Esophagus squamous epithelium (tissue), 5 donors: ENCODE measurements around the gene DCTD. TPM values are rescaled to one million over a fixed set of nuclear protein-coding genes. Genes with fewer than 3 reads are reported as not detected.

Experiments
- DNase-seq: peaks from one replicate; lab custom pipeline; 2025; lab: John Stamatoyannopoulos, UW
- H3K27ac ChIP-seq, 4 donors: fragments of 200-600 bp; sonication (generic); one replicate each; pipeline ENCODE4 v1.5.1; 2016 to 2019; ENCODE audit warnings: mild to moderate bottlenecking in 1 of 4
- H3K27me3 ChIP-seq, 4 donors: fragments of 200-600 bp; sonication (generic); 1 replicate in 3 of 4; 2 replicates in 1 of 4; pipeline versions ENCODE4 v1.5.1 to v1.6.0; 2017 to 2021; ENCODE audit warnings: antibody characterized with exemption in 1 of 4
- H3K36me3 ChIP-seq, 3 donors: fragments of 200-600 bp; sonication (generic); one replicate each; pipeline ENCODE4 v1.5.1; 2016 to 2019
- H3K4me1 ChIP-seq, 3 donors: fragments of 200-600 bp; sonication (generic); one replicate each; pipeline ENCODE4 v1.5.1; 2017 to 2019
- H3K4me3 ChIP-seq, 4 donors: fragments of 200-600 bp; sonication (generic); 1 replicate in 3 of 4; 2 replicates in 1 of 4; pipeline ENCODE4 v1.5.1; 2016 to 2019; ENCODE audit warnings: mild to moderate bottlenecking in 2 of 4, moderate library complexity in 1 of 4
- H3K9me3 ChIP-seq, 3 donors: fragments of 200-600 bp; sonication (generic); one replicate each; pipeline ENCODE4 v1.5.1; 2016 to 2019
- POLR2A ChIP-seq, 4 donors: fragments of 450-650 bp; IDR thresholded peaks; one replicate each; pipeline ENCODE4 v1.6.1; 2017; ENCODE audit warnings: antibody characterized with exemption in 4 of 4, mild to moderate bottlenecking in 4 of 4, moderate library complexity in 3 of 4
- WGBS, 2 donors: methylation state at CpG; one replicate each; pipeline ENCODE4 v1.1.5; 2018; 5-methylcytosine and 5-hydroxymethylcytosine counted together
- intact Hi-C: fragments of 100-400 bp; cut with DNase I; formaldehyde crosslinking; loops from one replicate; pipeline ENCODE4 v1.15.0; 2022
- total RNA-seq, 4 donors: library from RNA; depleted of rRNA; stranded (reverse); fragments of >200 nt; gene quantifications; one replicate each; pipeline ENCODE4 v1.1.0, GENCODE V29; 2016
- TF ChIP-seq, protein P1 (sequence below), 6 experiments: fragments of 450-650 bp in 4 of 6; fragments of 200-600 bp in 2 of 6; sonication (generic) in 2 of 6; IDR thresholded peaks; one replicate each; pipeline ENCODE4 v1.5.1; 2016 to 2019; ENCODE audit warnings: antibody characterized with exemption in 6 of 6, mild to moderate bottlenecking in 4 of 6, moderate library complexity in 4 of 6
- donor health status: DM: yes; HTN: yes; CAD: no.

Gene DCTD
- total RNA-seq, 4 donors from 2014 or later = 43.6 to 72.9 (median 57.2) TPM

DNA sequence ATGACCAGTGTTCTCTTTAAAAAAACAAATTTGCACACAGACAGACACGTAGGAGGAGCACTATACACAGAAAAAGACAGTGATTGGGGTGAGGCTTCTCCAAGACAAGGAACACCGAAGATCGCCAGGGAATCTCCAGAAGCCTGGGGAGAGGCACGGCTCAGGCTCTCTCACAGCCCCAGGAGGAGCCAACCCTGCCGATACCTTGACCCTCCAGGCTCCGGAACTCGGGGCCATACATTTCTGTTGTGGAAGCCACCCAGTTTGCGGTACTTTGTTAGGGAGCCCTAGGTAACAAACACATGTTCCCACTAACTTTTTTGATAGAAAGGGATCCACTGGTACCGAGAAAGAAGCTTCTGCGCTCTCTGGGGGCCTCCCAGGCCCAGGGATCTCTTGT is 55.8 kb downstream of the DCTD start:
- no peaks in the 10 kb centered on the region for H3K27me3 ChIP-seq
- no peaks in the 10 kb centered on the region for H3K36me3 ChIP-seq
- DNase-seq = no peak
- no peaks in the 10 kb centered on the region for H3K9me3 ChIP-seq
- no peak overlapping the region for H3K4me3 ChIP-seq
- intact Hi-C loops = no loop called here
- H3K27ac ChIP-seq = no peak overlapping the region
- peaks cover 9 to 22% (median 10%) of the 10 kb centered on the region in 3 donors for H3K4me1 ChIP-seq
- TF ChIP-seq, protein P1, sequence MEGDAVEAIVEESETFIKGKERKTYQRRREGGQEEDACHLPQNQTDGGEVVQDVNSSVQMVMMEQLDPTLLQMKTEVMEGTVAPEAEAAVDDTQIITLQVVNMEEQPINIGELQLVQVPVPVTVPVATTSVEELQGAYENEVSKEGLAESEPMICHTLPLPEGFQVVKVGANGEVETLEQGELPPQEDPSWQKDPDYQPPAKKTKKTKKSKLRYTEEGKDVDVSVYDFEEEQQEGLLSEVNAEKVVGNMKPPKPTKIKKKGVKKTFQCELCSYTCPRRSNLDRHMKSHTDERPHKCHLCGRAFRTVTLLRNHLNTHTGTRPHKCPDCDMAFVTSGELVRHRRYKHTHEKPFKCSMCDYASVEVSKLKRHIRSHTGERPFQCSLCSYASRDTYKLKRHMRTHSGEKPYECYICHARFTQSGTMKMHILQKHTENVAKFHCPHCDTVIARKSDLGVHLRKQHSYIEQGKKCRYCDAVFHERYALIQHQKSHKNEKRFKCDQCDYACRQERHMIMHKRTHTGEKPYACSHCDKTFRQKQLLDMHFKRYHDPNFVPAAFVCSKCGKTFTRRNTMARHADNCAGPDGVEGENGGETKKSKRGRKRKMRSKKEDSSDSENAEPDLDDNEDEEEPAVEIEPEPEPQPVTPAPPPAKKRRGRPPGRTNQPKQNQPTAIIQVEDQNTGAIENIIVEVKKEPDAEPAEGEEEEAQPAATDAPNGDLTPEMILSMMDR (IDR thresholded peaks at IDR 0.05) = no peak
- TF ChIP-seq POLR2A (IDR thresholded peaks at IDR 0.05) = no peak
- 80 to 82% methylated on average over 8 to 9 of the region's 10 CpGs for WGBS, 2 donors

DNA sequence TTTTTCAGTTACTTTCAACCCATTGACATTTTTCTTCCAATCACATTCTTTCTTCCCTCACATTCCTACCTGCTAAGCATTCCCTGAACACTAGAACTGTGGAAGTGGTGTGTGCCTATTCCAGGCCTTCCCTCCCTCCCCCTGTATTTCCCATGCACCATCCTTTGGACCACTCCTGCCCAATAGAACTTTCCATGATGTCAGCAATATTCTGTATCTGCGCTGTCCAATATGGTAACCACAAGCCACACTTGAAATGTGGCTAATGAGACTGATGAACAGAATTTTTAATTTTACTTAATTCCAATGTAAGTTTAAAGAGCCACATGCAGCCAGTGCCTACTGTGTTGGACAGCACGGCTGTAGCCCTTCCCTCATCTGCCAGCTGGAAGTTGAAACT is 57.5 kb downstream of the DCTD start:
- Histone ChIP-seq H3K4me3 (no peak overlapping the region), H3K4me1 (peaks cover 9 to 22% (median 10%) of the 10 kb centered on the region in 3 donors), H3K36me3 (no peaks in the 10 kb centered on the region), H3K9me3 (no peaks in the 10 kb centered on the region), H3K27ac (no peak overlapping the region), H3K27me3 (no peaks in the 10 kb centered on the region)
- WGBS, 2 donors = 100% methylated on average over 1 of the region's 2 CpGs
- intact Hi-C loops = no loop called here
- no peak for TF ChIP-seq POLR2A (IDR thresholded peaks at IDR 0.05)
- TF ChIP-seq, protein P1 (IDR thresholded peaks at IDR 0.05) = no peak
- no peak for DNase-seq

DNA sequence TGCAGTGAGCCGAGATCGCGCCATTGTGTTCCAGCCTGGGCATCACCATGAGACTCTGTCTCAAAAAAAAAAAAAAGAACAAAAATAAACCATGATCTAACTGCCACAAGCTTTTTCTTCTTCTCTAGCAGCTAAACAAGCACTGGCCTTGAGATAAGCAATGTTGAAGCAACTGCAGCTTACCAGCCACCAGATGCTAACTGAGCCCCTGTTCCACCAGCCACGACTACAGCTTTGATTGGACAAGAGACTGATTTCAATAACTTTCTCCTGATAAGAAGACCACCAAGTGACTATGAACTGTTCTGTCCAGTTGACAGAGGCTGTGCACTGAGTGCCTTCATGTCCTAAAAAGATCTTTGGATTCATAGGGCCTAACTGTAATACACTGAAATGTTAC is 58.5 kb downstream of the DCTD start:
- 91 to 94% methylated on average over 4 of the region's 4 CpGs for WGBS, 2 donors

DNA sequence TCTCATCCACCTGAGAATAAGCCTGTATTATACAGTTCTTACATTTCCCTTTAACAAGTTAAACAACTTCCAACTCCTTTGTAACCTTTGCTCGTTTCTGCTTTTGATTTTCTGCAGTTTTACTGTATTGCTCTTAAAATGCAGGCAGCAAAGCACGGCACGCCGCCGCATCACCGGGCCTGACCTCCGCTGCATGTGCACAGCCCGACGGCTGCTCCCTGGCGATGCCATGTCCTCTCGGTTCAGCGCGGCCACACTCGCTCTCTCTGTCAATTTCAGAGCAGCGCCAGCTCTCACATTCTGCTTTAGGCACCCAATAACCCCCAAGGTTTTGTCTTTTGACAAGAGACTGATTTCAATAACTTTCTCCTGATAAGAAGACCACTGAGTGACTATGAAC is 60.3 kb downstream of the DCTD start:
- DNase-seq = no peak
- intact Hi-C loops = no loop called here
- H3K27me3 ChIP-seq = no peaks in the 10 kb centered on the region
- H3K4me1 ChIP-seq = peaks cover 0 to 3% (median under 1%) of the 10 kb centered on the region in 3 donors
- no peak overlapping the region for H3K27ac ChIP-seq
- H3K36me3 ChIP-seq = no peaks in the 10 kb centered on the region
- no peak for TF ChIP-seq POLR2A (IDR thresholded peaks at IDR 0.05)
- TF ChIP-seq, protein P1 (IDR thresholded peaks at IDR 0.05) = no peak
- no peak overlapping the region for H3K4me3 ChIP-seq
- peaks cover 0 to 9% (median 0%) of the 10 kb centered on the region in 3 donors for H3K9me3 ChIP-seq
- 96 to 98% methylated on average over 15 of the region's 15 CpGs for WGBS, 2 donors

More for the DNA sequence above, 58.5 kb downstream of the DCTD start:
- no peak overlapping the region for H3K4me3 ChIP-seq
- peaks cover 9 to 21% (median 10%) of the 10 kb centered on the region in 3 donors for H3K4me1 ChIP-seq
- no peaks in the 10 kb centered on the region for H3K27me3 ChIP-seq
- intact Hi-C loops = no loop called here
- no peaks in the 10 kb centered on the region for H3K36me3 ChIP-seq
- DNase-seq = no peak
- no peaks in the 10 kb centered on the region for H3K9me3 ChIP-seq
- H3K27ac ChIP-seq = no peak overlapping the region
- TF ChIP-seq, protein P1 (IDR thresholded peaks at IDR 0.05) = no peak
- TF ChIP-seq POLR2A (IDR thresholded peaks at IDR 0.05) = no peak

DNA sequence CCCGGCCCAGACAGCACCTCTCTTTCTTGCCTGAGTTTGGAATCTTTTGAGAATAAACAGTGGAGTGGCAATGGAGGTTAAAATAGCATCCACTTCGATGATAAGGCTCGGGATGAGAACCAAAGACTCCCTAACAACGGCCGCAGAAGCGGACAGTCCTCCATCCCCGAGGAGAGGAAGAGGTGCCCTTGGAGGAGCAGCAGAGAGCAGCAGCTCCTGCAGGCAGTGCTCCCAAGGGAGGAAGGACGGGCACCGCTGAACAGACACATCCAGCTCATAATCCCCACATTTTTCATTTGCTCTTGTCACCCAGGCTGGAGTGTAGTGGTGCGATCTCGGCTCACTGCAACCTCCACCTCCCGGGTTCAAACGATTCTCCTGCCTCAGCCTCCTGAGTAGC is 61.3 kb downstream of the DCTD start:
- no peak for DNase-seq
- peaks cover 0 to 9% (median 0%) of the 10 kb centered on the region in 3 donors for H3K9me3 ChIP-seq
- H3K27ac ChIP-seq = no peak overlapping the region
- H3K4me3 ChIP-seq = no peak overlapping the region
- H3K4me1 ChIP-seq = no peaks in the 10 kb centered on the region
- no peak for TF ChIP-seq POLR2A (IDR thresholded peaks at IDR 0.05)
- TF ChIP-seq, protein P1 (IDR thresholded peaks at IDR 0.05) = no peak
- WGBS, 2 donors = 86 to 89% methylated on average over 12 to 13 of the region's 13 CpGs
- H3K27me3 ChIP-seq = no peaks in the 10 kb centered on the region
- intact Hi-C loops = no loop called here
- no peaks in the 10 kb centered on the region for H3K36me3 ChIP-seq
